IMR-90 (cell line): ENCODE results near the gene KRTAP10-9. TPM values are rescaled to one million over a fixed set of nuclear protein-coding genes. Genes with fewer than 3 reads are reported as not detected.

Experiments used
- ATAC-seq: fragments of 200-7000 bp; cut with Tn5 transposase; 2 replicates; pipeline ENCODE4 v1.9.1; 2020; ENCODE audit warnings: low read depth, mild to moderate bottlenecking, moderate library complexity
- BruUV-seq: library from RNA; stranded (reverse); fragments of 400-500 nt; replicated peaks from 2 replicates; lab custom pipeline; 2021; lab: Mats Ljungman, UMichigan
- CTCF ChIA-PET: fragments of 300-600 bp; formaldehyde crosslinking; extraction: SDS; loops from one replicate; lab custom pipeline; 2021; ENCODE audit warnings: antibody characterized with exemption; lab: Yijun Ruan, JAX
- POLR2A ChIA-PET: fragments of 300-600 bp; sonication (Branson Sonifier 250); formaldehyde crosslinking; loops from one replicate; lab custom pipeline; 2022; ENCODE audit warnings: antibody characterized with exemption; ENCODE audit not compliant: unreplicated experiment; lab: Charles Lee
- DNase-seq: peaks from one replicate; pipeline ENCODE4 v3.0.0; 2013
- H2AFZ ChIP-seq: replicated peaks from 2 replicates; pipeline ENCODE3; 2013; ENCODE audit warnings: low read length, mild to moderate bottlenecking; ENCODE audit not compliant: poor library complexity
- H2AK5ac ChIP-seq: 2 replicates; pipeline ENCODE4 v1.6.1; 2013; ENCODE audit warnings: low read depth, low read length, inconsistent platforms
- H2AK9ac ChIP-seq: replicated peaks from 2 replicates; pipeline ENCODE3; 2013; ENCODE audit warnings: mild to moderate bottlenecking, low read depth, low read length, moderate library complexity; ENCODE audit not compliant: poor library complexity
- H2BK120ac ChIP-seq: 2 replicates; pipeline ENCODE4 v1.6.1; 2013; ENCODE audit warnings: low read depth, low read length, inconsistent platforms
- H2BK15ac ChIP-seq: 3 replicates; pipeline ENCODE4 v1.6.1; 2013; ENCODE audit warnings: low read depth, low read length, inconsistent platforms
- H2BK20ac ChIP-seq: 2 replicates; pipeline ENCODE4 v1.6.1; 2013; ENCODE audit warnings: low read depth, mild to moderate bottlenecking, inconsistent platforms, low read length, moderate library complexity
- H2BK5ac ChIP-seq: 2 replicates; pipeline ENCODE4 v1.6.1; 2013; ENCODE audit warnings: mild to moderate bottlenecking, low read depth, low read length, inconsistent platforms; ENCODE audit not compliant: poor library complexity, severe bottlenecking
- H3K14ac ChIP-seq: replicated peaks from 2 replicates; pipeline ENCODE4 v1.6.1; 2013; ENCODE audit warnings: low read depth, low read length, inconsistent platforms
- H3K18ac ChIP-seq: 2 replicates; pipeline ENCODE4 v1.6.1; 2013; ENCODE audit warnings: low read depth, low read length, control low read depth
- H3K23ac ChIP-seq: 2 replicates; pipeline ENCODE4 v1.6.1; 2013; ENCODE audit warnings: low read depth, low read length, inconsistent platforms
- H3K27ac ChIP-seq: 2 replicates; pipeline ENCODE4 v1.5.1; 2013; ENCODE audit warnings: mild to moderate bottlenecking, control low read depth, low read length; ENCODE audit not compliant: insufficient read depth
- H3K27me3 ChIP-seq: 2 replicates; pipeline ENCODE4 v1.6.1; 2013; ENCODE audit warnings: low read length; ENCODE audit not compliant: control insufficient read depth, insufficient read depth
- H3K36me3 ChIP-seq: 2 replicates; pipeline ENCODE4 v1.6.1; 2013; ENCODE audit warnings: low read length, mixed read lengths; ENCODE audit not compliant: control insufficient read depth, insufficient read depth
- H3K4ac ChIP-seq: 2 replicates; pipeline ENCODE4 v1.6.1; 2013; ENCODE audit warnings: low read depth, low read length, inconsistent platforms
- H3K4me1 ChIP-seq: 2 replicates; pipeline ENCODE4 v1.6.1; 2013; ENCODE audit warnings: low read length, mixed read lengths; ENCODE audit not compliant: control insufficient read depth, insufficient read depth
- H3K4me2 ChIP-seq: 2 replicates; pipeline ENCODE4 v1.6.1; 2013; ENCODE audit warnings: low read depth, mild to moderate bottlenecking, control low read depth, low read length, moderate library complexity
- H3K4me3 ChIP-seq: 2 replicates; pipeline ENCODE4 v1.5.1; 2013; ENCODE audit warnings: low read depth, mild to moderate bottlenecking, control low read depth, low read length, moderate library complexity; ENCODE audit not compliant: insufficient read depth
- H3K56ac ChIP-seq: 2 replicates; pipeline ENCODE4 v1.6.1; 2013; ENCODE audit warnings: low read length, inconsistent platforms; ENCODE audit not compliant: insufficient read depth; ENCODE audit errors: extremely low read depth
- H3K79me1 ChIP-seq, 2 experiments: 2 replicates each; pipeline ENCODE4 v1.6.1; 2013; ENCODE audit warnings: low read length in 2 of 2, inconsistent platforms in 1 of 2, low read depth in 1 of 2
- H3K9ac ChIP-seq: 2 replicates; pipeline ENCODE4 v1.6.1; 2013; ENCODE audit warnings: low read depth, low read length, control low read depth
- H3K9me1 ChIP-seq: 2 replicates; pipeline ENCODE4 v1.6.1; 2013; ENCODE audit warnings: low read length, inconsistent platforms; ENCODE audit not compliant: insufficient read depth
- H3K9me3 ChIP-seq: 2 replicates; pipeline ENCODE4 v1.6.1; 2013; ENCODE audit warnings: low read length; ENCODE audit not compliant: control insufficient read depth, insufficient read depth
- H4K20me1 ChIP-seq: 2 replicates; pipeline ENCODE4 v1.6.1; 2013; ENCODE audit warnings: low read length, inconsistent platforms; ENCODE audit not compliant: insufficient read depth
- H4K5ac ChIP-seq: 2 replicates; pipeline ENCODE4 v1.6.1; 2013; ENCODE audit warnings: mild to moderate bottlenecking, low read depth, low read length, control low read depth
- H4K8ac ChIP-seq, 2 experiments: 2 replicates each; pipeline ENCODE4 v1.6.1; 2013; ENCODE audit warnings: low read depth in 2 of 2, low read length in 2 of 2, control low read depth in 1 of 2, inconsistent platforms in 1 of 2
- H4K91ac ChIP-seq: 2 replicates; pipeline ENCODE4 v1.6.1; 2013; ENCODE audit warnings: low read depth, low read length, inconsistent platforms; ENCODE audit not compliant: insufficient read depth
- MAFK ChIP-seq: IDR thresholded peaks from 2 replicates; pipeline ENCODE4 v1.6.1; 2012; ENCODE audit warnings: low read depth, low read length, improper control_type of control experiment
- WGBS, 2 experiments: methylation state at CpG; one replicate each; pipeline versions ENCODE4 v1.1.5 to v1.1.7; 2013; ENCODE audit warnings: missing lambda C conversion rate in 2 of 2; ENCODE audit not compliant: insufficient read length in 1 of 2; ENCODE audit errors: extremely low coverage in 2 of 2; 5-methylcytosine and 5-hydroxymethylcytosine counted together
- dilution Hi-C: fragments of 300-500 bp; cut with HindIII; formaldehyde crosslinking; loops from one replicate; pipeline ENCODE4 v1.14.3; 2018; ENCODE audit warnings: low sequenced_read_pairs; ENCODE audit not compliant: unreplicated experiment
- in situ Hi-C: fragments of 300-500 bp; cut with MboI; formaldehyde crosslinking; loops from 3 replicates; pipeline ENCODE4 v1.14.3; 2019; ENCODE audit warnings: low sequenced_read_pairs, inconsistent platforms, mixed read lengths
- intact Hi-C: fragments of 100-400 bp; cut with micrococcal nuclease; formaldehyde crosslinking; loops from 2 replicates; pipeline ENCODE4 v1.10.0; 2022
- polyA plus RNA-seq, 3 experiments: library from polyadenylated mRNA; depleted of rRNA; stranded (reverse); fragments of >200 nt; gene quantifications; 2 replicates each; pipeline ENCODE4 v1.2.3, GENCODE V29; 2012; ENCODE audit warnings: low replicate concordance in 1 of 3
- total RNA-seq: library from RNA; depleted of rRNA; stranded (reverse); fragments of >200 nt; gene quantifications from 2 replicates; pipeline ENCODE4 v1.2.3, GENCODE V29; 2012

The KRTAP10-9 gene
- total and polyA plus RNA-seq, 2 of the 4 experiments (the other 2 are of a cell fraction): not detected

GRCh38 chr21:44589586-44590305 is 37.1 kb upstream of the KRTAP10-9 start:
- no peak overlapping the region for H2AFZ ChIP-seq
- H3K18ac ChIP-seq: no peak overlapping the region
- no peak overlapping the region for H2AK5ac ChIP-seq
- in situ Hi-C loops: no loop called here
- intact Hi-C loops: no loop called here
- no peak for DNase-seq
- H3K4me3 ChIP-seq: no peak overlapping the region
- H3K9ac ChIP-seq: no peak overlapping the region
- 61% methylated on average over 11 of the region's 24 CpGs; no CpG with 5 or more reads in 1 of the 2 experiments for WGBS, 2 experiments
- ChIA-PET CTCF (interaction anchor here (0.6 kb wide), 1 partner anchor 570 kb away, joined by 3 read pairs; no protein-coding TSS in a partner anchor), POLR2A (no interaction called here)
- no peaks in the 10 kb centered on the region for H4K20me1 ChIP-seq
- no peaks in the 10 kb centered on the region for H3K36me3 ChIP-seq
- no peak overlapping the region for H2BK20ac ChIP-seq
- no peaks in the 10 kb centered on the region; the same call in 1 of the 2 replicates for H3K9me3 ChIP-seq
- H2AK9ac ChIP-seq: no peak overlapping the region
- H3K79me1 ChIP-seq: no peaks in the 10 kb centered on the region
- no peak overlapping the region for H4K8ac ChIP-seq
- no peak for ATAC-seq
- no peak overlapping the region for H3K4me2 ChIP-seq
- no peak overlapping the region for H3K23ac ChIP-seq
- H2BK120ac ChIP-seq: no peak overlapping the region
- H3K4ac ChIP-seq: no peak overlapping the region
- H3K27ac ChIP-seq: no peak overlapping the region
- dilution Hi-C loops: no loop called here
- no peaks in the 10 kb centered on the region for H3K9me1 ChIP-seq
- no peak overlapping the region for H2BK15ac ChIP-seq
- no peak overlapping the region for H4K5ac ChIP-seq
- TF ChIP-seq MAFK: no peak
- no peak overlapping the region for H2BK5ac ChIP-seq
- no peaks in the 10 kb centered on the region for H3K4me1 ChIP-seq
- H3K56ac ChIP-seq: no peak overlapping the region
- BruUV-seq: no TSS peak
- peaks cover 5% of the 10 kb centered on the region; the same call in 1 of the 2 replicates for H3K27me3 ChIP-seq
- H4K91ac ChIP-seq: no peak overlapping the region
- no peak overlapping the region for H3K14ac ChIP-seq
